Heart right ventricle (tissue), 16 donors: ENCODE results near the gene UQCR11. TPM values are rescaled to one million over a fixed set of nuclear protein-coding genes. Genes with fewer than 3 reads are reported as not detected.

Source experiments
- ATAC-seq, 8 donors: fragments of 200-7000 bp; cut with Tn5 transposase; one replicate each; pipeline ENCODE4 v1.9.1; 2020; ENCODE audit warnings: mild to moderate bottlenecking in 8 of 8, moderate library complexity in 8 of 8, moderate number of reproducible peaks in 1 of 8
- DNase-seq, 2 donors: peaks; one replicate each; pipeline ENCODE4 v3.0.0-alpha.2; 2020
- H3K27ac ChIP-seq, 10 donors: fragments of 200-600 bp; sonication (generic) in 2 of 10; one replicate each; pipeline versions ENCODE4 v1.5.0 to v1.8.0; 2020 to 2022; ENCODE audit warnings: mild to moderate bottlenecking in 3 of 10
- H3K27me3 ChIP-seq, 7 donors: fragments of 200-600 bp; one replicate each; pipeline ENCODE4 v1.8.0; 2021 to 2022; ENCODE audit warnings: mild to moderate bottlenecking in 2 of 7
- H3K36me3 ChIP-seq, 9 donors: fragments of 200-600 bp; sonication (generic) in 1 of 9; one replicate each; pipeline versions ENCODE4 v1.5.0 to v1.8.0; 2020 to 2022; ENCODE audit warnings: mild to moderate bottlenecking in 2 of 9
- H3K4me1 ChIP-seq, 9 donors: fragments of 200-600 bp; sonication (generic) in 1 of 9; one replicate each; pipeline versions ENCODE4 v1.5.0 to v1.8.0; 2020 to 2022; ENCODE audit warnings: mild to moderate bottlenecking in 4 of 9
- H3K4me3 ChIP-seq, 10 donors: fragments of 200-600 bp; sonication (generic) in 2 of 10; one replicate each; pipeline versions ENCODE4 v1.5.0 to v1.8.0; 2020 to 2022; ENCODE audit warnings: mild to moderate bottlenecking in 7 of 10, moderate library complexity in 2 of 10
- H3K9me3 ChIP-seq, 11 donors: fragments of 200-600 bp in 10 of 11; sonication (generic) in 2 of 11; one replicate each; pipeline versions ENCODE4 v1.5.0 to v1.8.0; 2013 to 2022; ENCODE audit warnings: mild to moderate bottlenecking in 2 of 11, control low read depth in 1 of 11, moderate library complexity in 1 of 11
- WGBS, 2 donors: extraction: QIAGEN DNeasy Blood & Tissue Kit; methylation state at CpG; one replicate each; pipeline ENCODE4 v1.1.7; 2013; ENCODE audit warnings: inconsistent platforms in 1 of 2; 5-methylcytosine and 5-hydroxymethylcytosine counted together
- intact Hi-C, 10 donors: fragments of 100-400 bp; cut with DNase I; formaldehyde crosslinking; loops; one replicate each; pipeline versions ENCODE4 v1.11.1 to v1.14.2; 2022
- polyA plus RNA-seq, 2 donors: library from polyadenylated mRNA; stranded (reverse); fragments of 200-250 nt; gene quantifications; one replicate each; pipeline ENCODE4 v1.2.3, GENCODE V29; 2013
- total RNA-seq, 10 donors: library from RNA; stranded (reverse); fragmentation: NEBNext Ultra II Directional in 3 of 10; extraction: Animal tissue kit (Norgen Biotek cat#: 25700) in 3 of 10; gene quantifications; one replicate each; pipeline versions ENCODE4 v1.2.1 to v1.2.4, GENCODE V29; 2021 to 2023
- TF ChIP-seq, protein P1 (sequence below), 9 donors: fragments of 200-600 bp; sonication (generic) in 2 of 9; IDR thresholded peaks; one replicate each; pipeline versions ENCODE4 v1.5.0 to v1.8.0; 2021 to 2022; ENCODE audit warnings: antibody characterized with exemption in 9 of 9, mild to moderate bottlenecking in 5 of 9, moderate library complexity in 1 of 9
- donor health status: Arrhythmogenic right ventricular cardiomyopathy.
- donor health status: ischemic (EF 13 %, LVEDD 7.1; RV severe dilation, severe dysfunction).
- donor health status: healthy with polysubstance abuse.
- donor health status: DM: no; HTN: yes; CAD: no.
- donor health status: DM: no; HTN: no; CAD: no.
- donor health status: ischemic (EF 25% LVEDD 6.9; RV normal size, moderate dysfunction).
- donor health status: ischemic (EF 25% LVEDD 5.7; RV mildly dilated, moderate dysfunction).
- donor health status: healthy.
- donor health status: DM: yes; HTN: yes; CAD: no.
- donor health status: Ischemic cardiomyopathy.
- donor health status: ischemic (EF 35%, LVEDD 5.7; RV mildly dilated, moderate dysfunction).
- donor health status: nonischemic (EF 11% LVEDD 7.7; RV severe dilation, severe dysfunction).
- donor health status: DM: yes; HTN: yes; CAD: no.
- donor health status: PGD.
- donor health status: ischemic (EF 29% LVEDD 5.4; RV normal size, mild dysfunction).
- donor health status: nonischemic (EF 23%, LVEDD 6.1; RV moderate dilation, normal function).

The UQCR11 gene
- total and polyA plus RNA-seq, 12 donors = 141 to 1,132 (median 792) TPM

DNA sequence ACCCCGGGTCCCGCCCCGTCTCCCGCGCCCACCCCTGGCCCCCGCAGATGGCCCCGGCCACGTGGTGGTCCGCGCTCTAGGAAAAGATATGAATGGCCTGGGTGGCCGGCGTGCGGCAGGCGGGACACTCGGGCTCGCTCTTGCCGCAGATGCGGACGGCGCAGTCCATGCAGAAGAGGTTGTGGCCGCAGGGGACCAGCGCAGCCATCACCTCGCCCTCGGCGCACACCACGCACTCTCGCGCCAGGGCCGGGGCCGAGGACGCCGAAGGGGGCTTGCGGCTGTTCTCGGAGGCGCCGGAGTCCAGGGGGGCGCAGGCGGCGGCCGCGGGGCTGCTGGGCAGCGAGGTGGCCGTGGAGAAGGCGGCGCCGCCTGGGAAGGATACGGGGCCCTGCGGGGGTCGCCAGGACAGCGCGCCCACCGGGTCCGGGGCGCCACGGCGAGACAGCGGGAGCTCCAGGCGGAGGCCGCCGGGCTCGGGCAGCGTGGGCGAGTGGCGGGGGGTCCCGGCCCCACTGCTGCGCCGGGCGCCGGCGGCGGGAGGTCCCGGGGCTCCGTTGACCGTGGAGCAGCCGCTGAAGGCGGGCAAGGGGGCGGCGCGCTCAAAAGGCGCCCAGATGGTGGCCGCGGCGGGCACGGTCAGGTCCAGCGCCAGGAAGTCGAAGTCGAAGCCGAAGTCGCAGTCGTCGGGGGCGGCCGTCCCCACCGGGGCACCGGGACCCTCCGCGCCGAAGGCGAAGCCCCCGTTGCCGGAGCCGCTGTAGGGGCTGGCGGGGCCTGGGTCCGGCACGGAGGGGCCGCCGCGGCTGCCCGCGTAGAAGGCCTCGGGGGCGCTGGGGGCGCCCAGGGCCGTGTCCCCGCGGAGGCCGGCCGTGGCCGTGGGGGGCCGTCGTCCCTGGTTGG is 49.5 kb downstream of the UQCR11 start:
- H3K27me3 ChIP-seq = no peaks in the 10 kb centered on the region
- WGBS, 2 donors = 96 to 97% methylated on average over 68 to 121 of the region's 121 CpGs
- intact Hi-C loops = no loop called here

DNA sequence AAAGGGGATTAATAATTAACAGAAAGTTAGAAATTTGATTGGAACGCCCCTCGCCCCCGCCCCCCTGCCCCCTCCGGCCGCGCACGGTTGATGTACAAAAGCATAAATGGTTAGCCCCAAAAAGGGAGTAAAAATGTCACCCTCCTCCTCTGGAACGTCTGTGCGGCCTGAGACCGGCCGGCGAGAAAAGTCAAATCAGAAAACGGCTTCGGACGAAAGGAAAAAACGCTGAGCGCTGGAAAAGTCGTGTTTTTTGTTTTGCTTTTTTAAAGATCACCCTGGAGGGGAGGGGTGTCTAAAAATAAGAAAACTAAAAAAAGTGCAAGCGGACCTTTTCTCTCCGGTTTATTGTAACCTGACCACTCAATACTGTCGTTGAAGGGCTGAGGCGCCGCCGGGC is 50.3 kb downstream of the UQCR11 start:
- intact Hi-C loops = no loop called here
- Histone ChIP-seq H3K36me3 (peaks cover 0 to 15% (median 0%) of the 10 kb centered on the region in 9 donors), H3K27ac (no peak overlapping the region), H3K4me1 (peaks cover 0 to under 1% (median 0%) of the 10 kb centered on the region in 9 donors), H3K27me3 (no peaks in the 10 kb centered on the region), H3K9me3 (no peaks in the 10 kb centered on the region), H3K4me3 (no peak overlapping the region)
- WGBS, 2 donors = 92 to 93% methylated on average over 24 of the region's 24 CpGs
- TF ChIP-seq, protein P1, sequence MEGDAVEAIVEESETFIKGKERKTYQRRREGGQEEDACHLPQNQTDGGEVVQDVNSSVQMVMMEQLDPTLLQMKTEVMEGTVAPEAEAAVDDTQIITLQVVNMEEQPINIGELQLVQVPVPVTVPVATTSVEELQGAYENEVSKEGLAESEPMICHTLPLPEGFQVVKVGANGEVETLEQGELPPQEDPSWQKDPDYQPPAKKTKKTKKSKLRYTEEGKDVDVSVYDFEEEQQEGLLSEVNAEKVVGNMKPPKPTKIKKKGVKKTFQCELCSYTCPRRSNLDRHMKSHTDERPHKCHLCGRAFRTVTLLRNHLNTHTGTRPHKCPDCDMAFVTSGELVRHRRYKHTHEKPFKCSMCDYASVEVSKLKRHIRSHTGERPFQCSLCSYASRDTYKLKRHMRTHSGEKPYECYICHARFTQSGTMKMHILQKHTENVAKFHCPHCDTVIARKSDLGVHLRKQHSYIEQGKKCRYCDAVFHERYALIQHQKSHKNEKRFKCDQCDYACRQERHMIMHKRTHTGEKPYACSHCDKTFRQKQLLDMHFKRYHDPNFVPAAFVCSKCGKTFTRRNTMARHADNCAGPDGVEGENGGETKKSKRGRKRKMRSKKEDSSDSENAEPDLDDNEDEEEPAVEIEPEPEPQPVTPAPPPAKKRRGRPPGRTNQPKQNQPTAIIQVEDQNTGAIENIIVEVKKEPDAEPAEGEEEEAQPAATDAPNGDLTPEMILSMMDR (IDR thresholded peaks at IDR 0.05) = no peak
- DNase-seq (no peak), ATAC-seq (no peak)

More for the DNA sequence above, 49.5 kb downstream of the UQCR11 start:
- Histone ChIP-seq H3K27ac (no peak overlapping the region), H3K4me1 (peaks cover 0 to 8% (median 0%) of the 10 kb centered on the region in 9 donors), H3K9me3 (no peaks in the 10 kb centered on the region), H3K4me3 (no peak overlapping the region), H3K36me3 (peaks cover 0 to 15% (median 0%) of the 10 kb centered on the region in 9 donors)
- TF ChIP-seq, protein P1 (IDR thresholded peaks at IDR 0.05) = no peak
- DNase-seq (no peak), ATAC-seq (no peak)

- intact Hi-C loops = no loop called here
- no peak for DNase-seq
- 84 to 86% methylated on average over 10 of the region's 10 CpGs for WGBS, 2 donors
- ATAC-seq = no peak
- H3K27ac ChIP-seq = no peak overlapping the region
- H3K4me1 ChIP-seq = no peaks in the 10 kb centered on the region
- H3K9me3 ChIP-seq = no peaks in the 10 kb centered on the region
- H3K4me3 ChIP-seq = no peak overlapping the region
- TF ChIP-seq, protein P1 (IDR thresholded peaks at IDR 0.05) = no peak
- peaks cover 0 to 15% (median 0%) of the 10 kb centered on the region in 9 donors for H3K36me3 ChIP-seq
- H3K27me3 ChIP-seq = no peaks in the 10 kb centered on the region
Observed at GRCh38 chr19:1553415-1553814, 51.8 kb downstream of the UQCR11 start.

- TF ChIP-seq, protein P1 (IDR thresholded peaks at IDR 0.05) = no peak
- no peak for ATAC-seq
- H3K27me3 ChIP-seq = peaks cover 0 to 7% (median under 1%) of the 10 kb centered on the region in 7 donors
- intact Hi-C loops = no loop called here
- peaks cover 0 to 12% (median 0%) of the 10 kb centered on the region in 9 donors for H3K36me3 ChIP-seq
- no peak overlapping the region for H3K27ac ChIP-seq
- no peaks in the 10 kb centered on the region for H3K9me3 ChIP-seq
- peaks cover 0 to 1% (median under 1%) of the 10 kb centered on the region in 9 donors for H3K4me1 ChIP-seq
- no peak for DNase-seq
- WGBS, 2 donors = 84 to 86% methylated on average over 17 of the region's 17 CpGs
- no peak overlapping the region for H3K4me3 ChIP-seq
Observed at GRCh38 chr19:1551068-1552040, 53.9 kb downstream of the UQCR11 start.
